ENCODE measurements around the gene OR1J2.

Gene OR1J2

GRCh38 chr9:122475717-122476116, 34.9 kb upstream of the OR1J2 start:
- H3K4me3 ChIP-seq (ENCODE audit: low read depth, low read length): no peak overlapping the region
- no peak for TF ChIP-seq CTCF (IDR thresholded peaks at IDR 0.05; ENCODE audit: low read depth, low read length)

- no peak for TF ChIP-seq CTCF (IDR thresholded peaks at IDR 0.05; ENCODE audit: low read depth, low read length)
- H3K4me3 ChIP-seq (ENCODE audit: low read depth, low read length): no peak overlapping the region
These were observed 33.3 kb upstream of the OR1J2 start for GRCh38 chr9:122477346-122477745.

- TF ChIP-seq CTCF (IDR thresholded peaks at IDR 0.05; ENCODE audit: low read depth, low read length): no peak
- no peak within 1 kb of the TSS for H3K4me3 ChIP-seq (ENCODE audit: low read depth, low read length)
These were observed 32.8 kb upstream of the OR1J2 start, which contains the start of gene OR1J1 for GRCh38 chr9:122477826-122478225. Gene OR1J1, minus strand, starts transcription at chr9:122477926. Its CDS starts 0 bp downstream, at chr9:122477926.

GRCh38 chr9:122479062-122479461, 31.5 kb upstream of the OR1J2 start:
- H3K4me3 ChIP-seq (ENCODE audit: low read depth, low read length): no peak overlapping the region
- no peak for TF ChIP-seq CTCF (IDR thresholded peaks at IDR 0.05; ENCODE audit: low read depth, low read length)

GRCh38 chr9:122498883-122499288, 11.7 kb upstream of the OR1J2 start:
- peak; percentile 83 for TF ChIP-seq CTCF (IDR thresholded peaks at IDR 0.05; ENCODE audit: low read depth, low read length)
- no peak overlapping the region for H3K4me3 ChIP-seq (ENCODE audit: low read depth, low read length)

GRCh38 chr9:122506964-122507363, 3.6 kb upstream of the OR1J2 start:
- H3K4me3 ChIP-seq (ENCODE audit: low read depth, low read length): no peak overlapping the region
- no peak for TF ChIP-seq CTCF (IDR thresholded peaks at IDR 0.05; ENCODE audit: low read depth, low read length)

- H3K4me3 ChIP-seq (ENCODE audit: low read depth, low read length): no peak overlapping the region
- TF ChIP-seq CTCF (IDR thresholded peaks at IDR 0.05; ENCODE audit: low read depth, low read length): no peak
These were observed 7.6 kb downstream of the OR1J2 start for GRCh38 chr9:122518226-122518625.

Measured in WI38 (cell line).